Spleen (tissue), 11 donors: ENCODE data around the gene PARD3B. TPM values are rescaled to one million over a fixed set of nuclear protein-coding genes. Genes with fewer than 3 reads are reported as not detected.

Experiments used
- DNase-seq: peaks from one replicate; pipeline ENCODE4 v3.0.0-alpha.2; 2020
- H3K27ac ChIP-seq, 8 donors: fragments of 200-600 bp; sonication (generic) in 7 of 8; 1 replicate in 4 of 8; 2 replicates in 4 of 8; pipeline versions ENCODE4 v1.5.0 to v1.8.0; 2016 to 2021; ENCODE audit warnings: inconsistent platforms in 4 of 8, mild to moderate bottlenecking in 4 of 8, moderate library complexity in 1 of 8
- H3K27me3 ChIP-seq, 7 donors: fragments of 200-600 bp; sonication (generic) in 6 of 7; replicated peaks in 1 of 7; 1 replicate in 4 of 7; 2 replicates in 3 of 7; pipeline versions ENCODE4 v1.5.0 to v1.8.0; 2016 to 2021; ENCODE audit warnings: inconsistent platforms in 3 of 7, mild to moderate bottlenecking in 1 of 7
- H3K36me3 ChIP-seq, 6 donors: fragments of 200-600 bp; sonication (generic) in 5 of 6; 1 replicate in 4 of 6; 2 replicates in 2 of 6; pipeline versions ENCODE4 v1.5.0 to v1.8.0; 2016 to 2021; ENCODE audit warnings: inconsistent platforms in 2 of 6
- H3K4me1 ChIP-seq, 6 donors: fragments of 200-600 bp; sonication (generic) in 5 of 6; 1 replicate in 3 of 6; 2 replicates in 3 of 6; pipeline versions ENCODE4 v1.5.0 to v1.8.0; 2016 to 2021; ENCODE audit warnings: inconsistent platforms in 3 of 6
- H3K4me3 ChIP-seq, 8 donors: fragments of 200-600 bp; sonication (generic) in 7 of 8; 1 replicate in 4 of 8; 2 replicates in 4 of 8; pipeline versions ENCODE4 v1.5.0 to v1.8.0; 2016 to 2021; ENCODE audit warnings: inconsistent platforms in 4 of 8, mild to moderate bottlenecking in 4 of 8, moderate library complexity in 2 of 8
- H3K9me3 ChIP-seq, 8 donors: fragments of 200-600 bp; sonication (generic) in 7 of 8; 1 replicate in 4 of 8; 2 replicates in 4 of 8; pipeline versions ENCODE4 v1.5.0 to v1.8.0; 2016 to 2021; ENCODE audit warnings: inconsistent platforms in 4 of 8
- POLR2A ChIP-seq, 3 donors: fragments of 450-650 bp; IDR thresholded peaks; one replicate each; pipeline ENCODE4 v1.5.1; 2017; ENCODE audit warnings: antibody characterized with exemption in 3 of 3, mild to moderate bottlenecking in 1 of 3
- POLR2AphosphoS5 ChIP-seq, 3 donors: sonication (generic); formaldehyde crosslinking; IDR thresholded peaks; one replicate each; pipeline ENCODE4 v1.5.1; 2017; ENCODE audit warnings: antibody characterized with exemption in 3 of 3
- WGBS, 5 donors: extraction: QIAGEN DNeasy Blood & Tissue Kit in 3 of 5; methylation state at CpG; one replicate each; pipeline versions ENCODE4 v1.1.5 to v1.1.7; 2013 to 2018; 5-methylcytosine and 5-hydroxymethylcytosine counted together
- intact Hi-C: fragments of 100-400 bp; cut with DNase I; formaldehyde crosslinking; loops from one replicate; pipeline ENCODE4 v1.15.0; 2023; ENCODE audit warnings: low total_unique reads
- polyA plus RNA-seq, 3 donors: library from polyadenylated mRNA; stranded (reverse); fragments of 200-250 nt; gene quantifications; one replicate each; pipeline ENCODE4 v1.2.1, GENCODE V29; 2013
- total RNA-seq, 7 donors: library from RNA; depleted of rRNA in 3 of 7; stranded (reverse); fragments of >200 nt in 3 of 7; fragmentation: NEBNext Ultra II Directional in 4 of 7; extraction: Animal tissue kit (Norgen Biotek cat#: 25700) in 4 of 7; gene quantifications; one replicate each; pipeline versions ENCODE4 v1.1.0 to v1.2.1, GENCODE V29; 2016 to 2021
- TF ChIP-seq, protein P1 (sequence below), 11 experiments: fragments of 200-600 bp in 7 of 11; fragments of 450-650 bp in 4 of 11; sonication (generic) in 4 of 11; IDR thresholded peaks in 8 of 11; conservative IDR thresholded peaks in 3 of 11; 1 replicate in 7 of 11; 2 replicates in 4 of 11; pipeline versions ENCODE4 v1.4.0 to v1.8.0; 2016 to 2021; ENCODE audit warnings: antibody characterized with exemption in 11 of 11, inconsistent platforms in 4 of 11, mild to moderate bottlenecking in 1 of 11
- donor health status: healthy with polysubstance abuse.
- donor health status: DM: no; HTN: no; CAD: no; lungs with moderate emphysema.
- donor health status: DM: no; HTN: no; CAD: no.
- donor health status: Bipolar disorder and iron deficiency.
- donor health status: healthy.
- donor health status: DM: no; HTN: no; CAD: no.
- donor health status: DM: yes; HTN: yes; CAD: no.

The PARD3B gene
- total and polyA plus RNA-seq, 10 donors = 0.85 to 27.8 (median 14.7) TPM

DNA sequence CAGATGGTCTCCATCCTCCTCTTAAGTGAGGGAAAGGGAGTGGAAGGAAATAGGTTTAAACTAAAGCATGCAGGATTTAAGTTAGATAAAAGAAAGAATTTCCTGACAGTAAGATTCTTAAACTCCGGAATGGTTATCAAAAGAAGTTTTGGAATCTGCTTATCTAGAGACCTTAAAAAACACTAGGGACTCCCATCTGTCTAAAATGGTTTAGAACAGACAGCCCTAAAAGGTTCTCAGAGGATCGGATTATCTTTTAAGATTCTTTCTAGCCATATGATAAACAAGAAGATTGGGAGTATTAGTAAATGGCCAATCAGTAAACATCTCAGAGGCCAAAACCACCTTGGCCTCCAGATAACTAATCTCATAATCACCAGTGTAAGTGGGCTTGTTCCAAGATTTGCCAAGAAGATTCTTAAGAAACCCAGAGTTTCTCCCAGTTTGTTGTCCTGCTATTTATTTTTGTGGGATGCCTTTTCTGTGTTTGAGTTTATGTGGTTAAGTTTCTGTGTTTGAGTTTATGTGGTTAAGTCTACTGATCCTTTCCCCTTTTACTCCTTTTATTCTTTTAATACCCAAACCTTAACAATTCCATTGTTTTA lies 822.2 kb downstream of the PARD3B start:
- H3K27ac ChIP-seq = no peak overlapping the region
- DNase-seq = no peak
- peaks cover 0 to 10% (median 0%) of the 10 kb centered on the region in 6 donors for H3K4me1 ChIP-seq
- intact Hi-C loops = no loop called here
- H3K9me3 ChIP-seq = no peaks in the 10 kb centered on the region
- TF ChIP-seq, protein P1, sequence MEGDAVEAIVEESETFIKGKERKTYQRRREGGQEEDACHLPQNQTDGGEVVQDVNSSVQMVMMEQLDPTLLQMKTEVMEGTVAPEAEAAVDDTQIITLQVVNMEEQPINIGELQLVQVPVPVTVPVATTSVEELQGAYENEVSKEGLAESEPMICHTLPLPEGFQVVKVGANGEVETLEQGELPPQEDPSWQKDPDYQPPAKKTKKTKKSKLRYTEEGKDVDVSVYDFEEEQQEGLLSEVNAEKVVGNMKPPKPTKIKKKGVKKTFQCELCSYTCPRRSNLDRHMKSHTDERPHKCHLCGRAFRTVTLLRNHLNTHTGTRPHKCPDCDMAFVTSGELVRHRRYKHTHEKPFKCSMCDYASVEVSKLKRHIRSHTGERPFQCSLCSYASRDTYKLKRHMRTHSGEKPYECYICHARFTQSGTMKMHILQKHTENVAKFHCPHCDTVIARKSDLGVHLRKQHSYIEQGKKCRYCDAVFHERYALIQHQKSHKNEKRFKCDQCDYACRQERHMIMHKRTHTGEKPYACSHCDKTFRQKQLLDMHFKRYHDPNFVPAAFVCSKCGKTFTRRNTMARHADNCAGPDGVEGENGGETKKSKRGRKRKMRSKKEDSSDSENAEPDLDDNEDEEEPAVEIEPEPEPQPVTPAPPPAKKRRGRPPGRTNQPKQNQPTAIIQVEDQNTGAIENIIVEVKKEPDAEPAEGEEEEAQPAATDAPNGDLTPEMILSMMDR (IDR thresholded peaks at IDR 0.05 in 8 of 11, conservative IDR thresholded peaks at IDR 0.05 in 3 of 11) = no peak
- no peak for TF ChIP-seq POLR2AphosphoS5 (IDR thresholded peaks at IDR 0.05)
- TF ChIP-seq POLR2A (IDR thresholded peaks at IDR 0.05) = no peak
- no peak overlapping the region for H3K4me3 ChIP-seq
- 44 to 81% (median 75%) methylated on average over 2 of the region's 2 CpGs for WGBS, 5 donors
- no peaks in the 10 kb centered on the region for H3K36me3 ChIP-seq
- H3K27me3 ChIP-seq = no peaks in the 10 kb centered on the region

GRCh38 chr2:205369813-205370212 lies 824.5 kb downstream of the PARD3B start:
- Histone ChIP-seq H3K36me3 (no peaks in the 10 kb centered on the region), H3K4me3 (no peak overlapping the region), H3K4me1 (peaks cover 0 to 10% (median 0%) of the 10 kb centered on the region in 6 donors), H3K27ac (no peak overlapping the region), H3K27me3 (no peaks in the 10 kb centered on the region), H3K9me3 (no peaks in the 10 kb centered on the region)
- DNase-seq = no peak
- 28 to 55% (median 45%) methylated on average over 1 of the region's 1 CpG for WGBS, 5 donors
- intact Hi-C loops = no loop called here
- no peak for TF ChIP-seq POLR2A (IDR thresholded peaks at IDR 0.05)
- no peak for TF ChIP-seq POLR2AphosphoS5 (IDR thresholded peaks at IDR 0.05)
- TF ChIP-seq, protein P1 (IDR thresholded peaks at IDR 0.05 in 8 of 11, conservative IDR thresholded peaks at IDR 0.05 in 3 of 11) = no peak

DNA sequence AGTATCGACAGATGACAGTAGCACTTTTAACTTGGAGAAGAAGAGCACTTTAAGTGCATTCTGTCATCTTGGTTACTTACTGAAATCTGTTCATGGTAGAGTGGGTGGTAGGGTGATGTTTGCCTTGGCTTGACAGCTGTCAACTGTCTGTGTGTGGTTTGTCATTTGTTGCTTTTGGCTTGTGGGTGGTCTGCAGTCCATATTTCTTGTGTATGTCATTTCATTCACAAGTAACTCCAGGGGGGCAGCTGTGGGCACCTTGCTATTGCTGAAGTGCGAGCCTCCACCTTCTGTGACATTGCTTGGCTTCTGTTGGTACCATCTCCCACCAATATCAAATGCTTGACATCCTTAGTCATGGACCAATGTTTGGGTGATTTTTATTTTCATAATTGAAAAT lies 825.5 kb downstream of the PARD3B start:
- Histone ChIP-seq H3K36me3 (no peaks in the 10 kb centered on the region), H3K27ac (no peak overlapping the region), H3K4me3 (no peak overlapping the region), H3K27me3 (no peaks in the 10 kb centered on the region), H3K4me1 (peaks cover 0 to 10% (median 0%) of the 10 kb centered on the region in 6 donors), H3K9me3 (no peaks in the 10 kb centered on the region)
- no peak for TF ChIP-seq POLR2A (IDR thresholded peaks at IDR 0.05)
- no peak for TF ChIP-seq POLR2AphosphoS5 (IDR thresholded peaks at IDR 0.05)
- TF ChIP-seq, protein P1 (IDR thresholded peaks at IDR 0.05 in 8 of 11, conservative IDR thresholded peaks at IDR 0.05 in 3 of 11) = no peak
- WGBS, 5 donors = 86 to 100% (median 92%) methylated on average over 2 of the region's 2 CpGs
- DNase-seq = no peak
- intact Hi-C loops = no loop called here

GRCh38 chr2:205372141-205372540 lies 826.9 kb downstream of the PARD3B start:
- TF ChIP-seq POLR2AphosphoS5 (IDR thresholded peaks at IDR 0.05) (no peak), POLR2A (IDR thresholded peaks at IDR 0.05) (no peak)
- TF ChIP-seq, protein P1 (IDR thresholded peaks at IDR 0.05 in 8 of 11, conservative IDR thresholded peaks at IDR 0.05 in 3 of 11) = no peak
- Histone ChIP-seq H3K4me1 (peaks cover 0 to 3% (median 0%) of the 10 kb centered on the region in 6 donors), H3K27me3 (no peaks in the 10 kb centered on the region), H3K9me3 (no peaks in the 10 kb centered on the region), H3K27ac (no peak overlapping the region), H3K4me3 (no peak overlapping the region), H3K36me3 (no peaks in the 10 kb centered on the region)
- DNase-seq = no peak
- intact Hi-C loops = no loop called here
